HG03469 (cell line): ENCODE measurements around the gene CEP250.
A peak's percentile ranks its signal among the peaks of the same experiment; 100 is the strongest.

ENCODE experiments used
- ATAC-seq: cut with Tn5 transposase; IDR thresholded peaks from one replicate; pipeline ENCODE4 v1.9.1; 2021; ENCODE audit warnings: mild to moderate bottlenecking, moderate library complexity, moderate number of reproducible peaks; ENCODE audit not compliant: unreplicated experiment

Gene CEP250

GRCh38 chr20:35489717-35490116 is 34.3 kb downstream of the CEP250 start:
- no peak for ATAC-seq

- peak; percentile 90 for ATAC-seq
Measured at GRCh38 chr20:35490736-35491181, 35.4 kb downstream of the CEP250 start.

GRCh38 chr20:35491823-35492222 is 36.4 kb downstream of the CEP250 start:
- no peak for ATAC-seq

- no peak for ATAC-seq
Measured at GRCh38 chr20:35492352-35492751, 37.0 kb downstream of the CEP250 start.

GRCh38 chr20:35496481-35496880 is 41.1 kb downstream of the CEP250 start:
- no peak for ATAC-seq

- no peak for ATAC-seq
Measured at GRCh38 chr20:35497320-35497719, 41.9 kb downstream of the CEP250 start.

- ATAC-seq = no peak
Measured at GRCh38 chr20:35497780-35498189, 42.4 kb downstream of the CEP250 start.

GRCh38 chr20:35499271-35499670 is 43.9 kb downstream of the CEP250 start:
- ATAC-seq = no peak

- peak; percentile 40 for ATAC-seq
Measured at GRCh38 chr20:35502352-35502751, 47.0 kb downstream of the CEP250 start.

- no peak for ATAC-seq
Measured at GRCh38 chr20:35503281-35503680, 47.9 kb downstream of the CEP250 start.

GRCh38 chr20:35503841-35504561 is 48.6 kb downstream of the CEP250 start:
- ATAC-seq = no peak

- ATAC-seq = no peak
Measured at GRCh38 chr20:35504751-35505150, 49.4 kb downstream of the CEP250 start.

GRCh38 chr20:35506179-35506578 is 50.8 kb downstream of the CEP250 start:
- no peak for ATAC-seq

GRCh38 chr20:35506872-35507638 is 51.7 kb downstream of the CEP250 start:
- ATAC-seq = no peak

GRCh38 chr20:35508493-35509218 is 53.3 kb downstream of the CEP250 start:
- ATAC-seq = no peak

GRCh38 chr20:35510951-35511735 is 55.7 kb downstream of the CEP250 start:
- no peak for ATAC-seq

GRCh38 chr20:35511814-35512420 is 56.5 kb downstream of the CEP250 start:
- no peak for ATAC-seq

GRCh38 chr20:35514371-35514932 is 59.1 kb downstream of the CEP250 start:
- ATAC-seq = no peak

- ATAC-seq = no peak
Measured at GRCh38 chr20:35515341-35515740, 59.9 kb downstream of the CEP250 start.
